ENCODE measurements around the gene LRRC4.

Gene LRRC4

DNA sequence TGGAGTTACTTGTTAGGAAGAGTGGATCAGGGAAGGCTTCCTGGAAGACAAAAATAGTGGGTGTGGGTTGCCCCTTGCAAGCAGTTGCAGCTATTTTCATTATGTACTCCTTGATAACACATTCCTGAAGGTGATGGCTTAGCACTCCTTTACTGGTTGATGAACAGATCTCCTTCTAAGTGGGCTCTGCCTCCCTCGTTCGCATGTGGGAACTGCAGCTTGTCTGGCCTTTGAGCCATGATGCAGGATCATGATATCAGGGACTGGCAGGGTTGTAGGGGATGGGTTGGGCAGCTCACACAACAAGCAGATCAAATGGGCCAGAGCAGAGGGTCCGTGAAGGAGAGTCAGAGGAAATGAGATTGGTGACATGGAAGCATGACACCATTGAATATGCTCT is 28.8 kb upstream of the LRRC4 start:
- no peak for DNase-seq

DNA sequence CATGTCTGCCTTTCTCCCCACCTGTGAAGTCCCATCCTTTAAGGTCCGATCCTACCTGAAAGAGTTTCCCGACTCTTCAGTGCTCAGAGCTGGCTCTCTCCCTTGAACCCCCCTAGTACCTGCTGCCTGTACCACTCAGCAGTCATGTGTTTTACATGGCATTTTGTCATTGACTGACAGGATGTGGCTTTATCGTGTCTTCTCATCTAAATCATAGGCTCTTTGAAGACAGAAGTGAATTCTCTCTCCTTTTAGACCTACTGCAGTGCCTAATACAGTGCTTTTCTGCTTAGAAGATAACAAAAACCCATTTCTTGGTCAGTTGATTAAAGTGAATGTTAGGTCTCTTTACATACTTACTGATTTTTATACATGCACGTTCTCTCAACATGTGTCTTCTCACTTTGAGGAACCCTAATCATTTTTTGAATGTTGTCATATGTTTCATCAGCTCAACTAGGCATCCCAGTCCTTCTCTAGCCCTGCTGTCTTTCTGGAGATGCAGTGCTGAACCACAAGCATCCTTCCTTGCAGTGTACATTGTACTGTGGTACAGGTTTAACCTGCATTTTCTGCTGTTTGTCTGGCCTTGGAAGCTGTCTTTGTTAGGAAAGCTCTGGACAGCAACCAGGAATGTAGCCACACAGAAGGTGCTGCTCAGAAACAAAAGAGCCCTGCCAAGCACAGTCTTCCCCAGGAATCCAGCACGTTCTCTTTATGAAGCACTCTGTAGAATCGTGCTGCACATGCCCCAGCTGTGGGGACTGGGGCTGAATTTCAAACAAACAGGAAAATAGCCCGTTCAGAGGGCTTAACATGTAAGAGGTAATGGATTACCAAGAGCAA is 28.1 kb upstream of the LRRC4 start:
- no peak for DNase-seq

DNA sequence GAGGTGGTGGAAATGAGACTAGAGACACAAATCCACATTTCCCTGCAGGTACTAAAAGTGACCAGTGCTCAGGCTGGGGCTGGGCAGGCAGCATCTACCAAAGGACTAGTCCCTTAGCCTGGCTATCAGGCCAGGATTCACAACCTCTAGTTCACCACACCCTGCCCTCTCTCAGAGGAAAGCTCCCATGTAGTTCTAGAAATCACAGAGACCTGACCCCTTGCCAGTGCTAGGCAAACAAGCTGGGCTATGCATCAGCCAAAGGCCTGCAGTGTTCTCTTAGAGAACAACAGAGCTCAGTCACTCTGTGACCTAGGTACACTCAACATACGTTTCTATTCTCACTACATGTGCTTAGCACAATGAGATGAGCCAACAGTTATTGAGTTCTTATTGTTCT is 26.7 kb upstream of the LRRC4 start:
- no peak for DNase-seq

DNA sequence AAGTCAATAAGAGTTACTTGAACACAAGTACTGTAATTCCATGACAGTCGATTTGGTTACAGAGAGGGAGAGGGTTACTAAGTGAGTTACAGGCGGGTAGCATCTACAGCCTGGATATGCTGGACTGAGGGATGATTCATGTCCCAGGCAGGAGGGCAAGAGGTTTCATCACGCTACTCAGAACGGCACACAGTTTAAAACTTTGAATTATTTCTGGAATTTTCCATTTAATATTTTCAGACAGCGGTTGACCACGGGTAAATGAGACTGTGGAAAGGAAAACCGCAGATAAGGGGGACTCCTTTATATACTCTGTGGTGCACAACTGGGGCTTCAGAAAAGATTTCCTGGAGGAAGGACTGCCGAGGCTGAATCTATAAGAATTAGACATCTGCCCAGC is 25.7 kb upstream of the LRRC4 start:
- no peak for DNase-seq

DNA sequence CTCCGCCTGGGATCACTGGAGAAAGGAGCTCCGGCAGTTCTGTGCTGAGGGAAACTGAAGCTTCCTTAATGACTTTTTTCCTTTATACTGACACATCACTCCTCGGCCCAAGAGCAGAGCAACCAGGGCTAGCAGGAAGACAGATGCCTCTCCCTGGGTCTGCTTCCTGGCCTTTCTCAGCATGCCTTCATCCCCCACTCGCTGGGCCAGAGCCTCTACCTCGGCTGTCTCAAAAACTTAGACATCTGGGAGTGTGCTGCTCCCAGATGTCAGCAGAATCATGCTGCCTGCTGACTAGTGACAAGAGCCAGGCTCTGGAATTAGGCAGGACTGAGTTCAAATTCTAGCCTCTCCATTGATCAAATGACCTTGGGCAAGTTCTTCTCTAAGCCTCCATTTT is 24.4 kb upstream of the LRRC4 start:
- no peak for DNase-seq

DNA sequence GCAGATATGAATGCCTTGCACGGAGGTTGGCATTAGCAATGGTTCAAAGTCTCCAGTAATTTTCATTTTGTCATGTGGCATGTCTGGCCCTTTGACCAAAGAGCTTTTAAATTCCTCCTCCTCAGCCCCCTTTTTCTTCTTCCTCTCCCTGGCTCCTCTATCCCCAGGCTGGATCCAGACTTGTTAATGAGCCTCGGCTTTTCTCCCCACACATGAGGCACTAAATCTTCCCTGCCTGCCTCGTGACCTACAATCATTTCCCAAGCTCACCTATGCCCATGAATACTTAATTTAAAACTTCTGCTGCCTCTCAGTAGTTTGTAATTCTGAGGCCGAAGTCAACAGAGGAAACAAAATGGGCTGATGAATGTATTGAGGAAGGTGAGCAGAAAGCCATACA is 23.3 kb upstream of the LRRC4 start:
- no peak for DNase-seq

DNA sequence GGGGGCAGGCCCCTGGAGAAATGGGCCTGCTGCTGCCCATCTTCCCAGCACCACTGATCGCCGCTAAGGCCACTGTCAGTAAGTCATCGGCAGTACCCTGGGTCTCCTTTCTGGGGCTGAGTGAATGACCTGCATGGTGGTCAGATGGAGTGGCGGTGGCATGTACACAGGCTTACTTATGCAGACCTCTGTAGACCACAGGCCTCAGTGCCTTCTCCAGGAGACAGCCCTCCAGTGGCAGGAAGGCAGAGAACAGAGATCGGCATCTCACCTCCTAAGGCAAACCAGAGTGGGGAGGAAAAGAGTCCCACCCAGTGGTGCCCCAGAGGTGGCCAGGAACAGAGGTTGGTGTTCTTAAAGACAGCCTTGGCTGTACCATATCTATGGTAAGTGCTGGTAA is 22.8 kb upstream of the LRRC4 start:
- DNase-seq: no peak

DNA sequence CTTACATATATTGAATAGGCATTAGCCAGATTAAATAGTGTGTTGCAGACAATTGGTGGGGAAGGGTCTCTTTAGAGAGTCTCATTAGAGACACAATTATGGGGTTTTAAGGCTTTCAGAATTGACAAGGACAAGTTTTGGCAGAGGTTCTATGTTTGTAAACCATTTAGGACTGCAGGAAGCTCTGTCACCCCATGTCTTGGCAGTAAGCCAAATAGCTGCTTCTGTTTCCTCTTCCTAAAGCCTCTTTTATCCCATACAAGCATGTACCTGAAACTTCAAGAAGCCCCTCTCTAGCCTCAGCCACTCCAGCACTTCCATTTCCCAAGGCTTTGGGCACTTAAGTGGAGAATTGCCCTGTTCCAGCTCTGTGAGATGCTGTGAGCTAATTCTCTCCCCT is 21.8 kb upstream of the LRRC4 start:
- DNase-seq: no peak

DNA sequence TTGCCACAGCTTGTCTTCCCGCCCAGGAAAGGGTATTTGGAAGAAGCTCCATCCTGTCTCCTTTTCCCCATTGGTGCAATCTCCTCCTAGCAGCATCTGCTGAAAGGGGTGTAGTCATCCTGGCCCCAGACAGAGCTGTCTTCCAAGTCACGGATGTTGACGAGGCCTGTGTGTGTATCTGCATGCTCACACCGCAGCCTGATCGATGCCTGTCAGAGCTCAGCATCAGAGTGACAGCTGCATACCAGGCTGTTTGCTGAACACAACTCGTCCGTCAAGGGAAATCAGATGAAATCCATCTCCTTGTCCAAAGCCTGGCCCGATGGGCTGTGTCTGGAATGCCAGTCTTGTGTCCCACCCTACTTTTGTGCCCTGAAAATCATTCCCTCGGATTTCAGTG is 21.2 kb upstream of the LRRC4 start:
- no peak for DNase-seq

DNA sequence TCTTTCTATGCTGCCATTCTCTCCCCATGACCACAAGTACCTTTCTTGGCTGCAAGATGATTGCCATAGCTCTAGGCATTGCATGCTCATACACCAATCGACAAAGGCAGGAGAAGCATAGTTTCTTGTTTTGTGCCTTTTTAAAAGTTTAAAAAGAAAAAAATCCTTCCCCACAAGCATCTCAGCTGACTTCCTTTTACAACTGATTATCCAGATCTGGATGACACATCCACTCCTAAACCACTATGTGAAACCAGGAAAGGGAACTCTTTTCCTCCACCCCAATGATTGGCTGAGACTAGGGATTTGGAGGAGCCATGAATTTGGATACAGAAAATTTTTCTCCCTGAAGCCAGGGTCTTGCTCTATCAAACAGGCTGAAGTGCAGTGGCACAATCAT is 14.5 kb upstream of the LRRC4 start:
- no peak for DNase-seq

DNA sequence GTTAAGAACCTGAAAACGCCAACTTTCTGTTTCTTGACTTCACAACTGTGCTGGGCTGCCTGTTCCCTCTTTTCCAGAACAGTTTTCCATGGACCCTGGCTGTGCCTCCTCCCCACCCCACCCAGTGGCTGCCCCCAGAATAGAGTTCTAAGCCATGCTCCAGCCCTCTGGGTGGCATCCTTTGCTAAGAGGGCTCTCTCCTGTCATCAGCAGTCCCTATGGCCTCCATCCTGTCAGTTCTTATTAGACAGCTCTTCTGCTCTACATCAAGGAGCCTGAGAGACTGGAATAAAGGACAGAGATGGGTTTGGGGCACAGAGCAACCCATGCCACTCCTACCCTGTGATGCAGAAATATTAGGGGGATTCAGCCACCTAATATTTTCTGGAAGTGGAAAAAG is 13.9 kb upstream of the LRRC4 start:
- no peak for DNase-seq

DNA sequence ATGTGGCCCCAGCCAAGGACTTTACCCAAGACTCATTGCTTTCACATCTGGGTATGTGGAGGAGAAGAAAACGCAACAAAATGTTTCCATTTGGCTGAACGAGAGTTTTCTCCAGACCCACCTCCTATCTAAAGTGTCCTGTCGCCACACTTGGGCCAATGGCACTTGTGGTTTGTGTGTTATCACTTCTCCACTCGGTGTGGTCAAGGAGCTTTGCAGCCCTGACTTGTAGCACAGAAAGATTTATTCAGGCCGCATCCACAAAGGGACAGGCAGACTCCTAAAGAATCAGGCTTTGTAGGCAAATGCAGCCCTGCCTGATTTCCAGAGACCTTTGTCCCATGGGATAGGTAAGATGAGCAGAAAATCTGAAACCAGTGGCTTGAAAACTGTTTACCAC is 12.8 kb upstream of the LRRC4 start:
- DNase-seq: no peak

DNA sequence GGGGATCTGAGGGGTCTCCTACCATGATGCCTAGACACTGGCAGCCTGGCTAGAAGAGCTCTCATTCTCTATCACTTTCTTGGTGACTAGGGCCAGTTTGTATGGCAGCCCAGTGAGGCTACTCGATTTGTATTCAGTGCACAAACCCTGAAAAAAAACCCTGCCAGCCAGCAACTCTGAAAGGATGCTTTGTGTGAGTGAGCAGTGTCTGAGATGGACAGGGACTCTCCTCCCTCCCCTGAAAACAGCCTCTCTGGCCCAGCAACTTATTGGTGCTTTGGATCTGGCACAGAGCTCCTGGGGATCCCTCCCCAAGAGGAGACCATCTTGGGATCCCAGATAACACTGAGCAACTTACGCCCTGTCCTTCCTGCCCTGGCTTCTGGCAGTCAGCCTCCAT is 10.8 kb upstream of the LRRC4 start:
- DNase-seq: no peak

DNA sequence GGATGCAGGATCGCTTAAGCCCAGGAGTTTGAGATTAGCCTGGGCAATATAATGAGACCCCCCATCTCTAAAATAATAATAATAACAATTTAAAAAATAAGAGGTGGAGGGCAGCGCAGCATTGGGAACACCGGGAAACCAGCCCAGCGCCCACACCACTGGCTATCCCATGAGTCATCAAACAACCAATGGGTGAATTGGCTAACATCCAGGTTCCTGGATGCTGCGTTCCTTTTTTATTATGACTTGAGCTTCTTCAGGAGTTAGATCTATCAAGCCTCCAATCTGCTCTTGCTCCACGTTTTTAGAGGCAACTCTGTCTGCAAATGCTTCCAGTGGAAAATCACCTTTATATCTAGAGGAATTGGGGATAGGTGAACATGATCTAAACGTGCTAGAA is 10.0 kb upstream of the LRRC4 start:
- DNase-seq: no peak

DNA sequence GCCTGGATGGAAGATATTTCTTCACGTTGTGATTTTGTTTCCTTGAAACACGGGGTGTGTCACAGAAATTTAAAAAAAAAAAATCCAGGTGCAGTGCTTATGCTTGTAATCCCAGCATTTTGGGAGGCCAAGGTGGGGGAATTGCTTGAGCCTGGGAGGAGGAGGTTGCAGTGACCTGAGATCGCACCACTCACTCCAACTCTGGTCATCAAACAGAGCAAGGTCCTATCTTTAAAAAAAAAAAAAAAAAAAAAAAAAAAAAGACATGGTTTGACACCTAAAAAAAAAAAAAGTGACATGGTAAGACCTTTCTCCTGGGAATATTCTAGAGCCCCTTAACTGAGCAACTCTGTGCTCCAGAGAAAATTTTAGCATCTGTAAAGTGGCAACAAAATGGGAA is 9.0 kb upstream of the LRRC4 start:
- no peak for DNase-seq

DNA sequence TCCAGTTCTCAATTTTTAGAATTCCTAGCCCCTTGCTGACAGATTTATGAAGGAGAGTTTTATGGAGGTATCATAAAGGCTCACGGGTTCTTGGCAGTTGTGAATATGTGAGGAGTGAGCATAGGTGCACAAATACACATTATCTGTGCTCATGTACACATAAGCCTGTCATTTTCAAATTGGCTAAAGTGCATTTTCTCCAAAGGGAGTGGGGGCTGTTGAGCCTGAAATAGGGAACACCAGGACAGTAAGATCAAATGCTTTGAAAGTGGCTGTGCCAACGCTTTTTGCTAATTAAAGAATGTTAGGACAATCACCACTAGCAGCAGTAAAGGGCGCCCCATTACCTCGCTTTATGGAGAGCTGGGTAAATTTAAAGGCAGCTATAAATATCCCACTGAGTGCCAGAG is 8.3 kb upstream of the LRRC4 start:
- no peak for DNase-seq

DNA sequence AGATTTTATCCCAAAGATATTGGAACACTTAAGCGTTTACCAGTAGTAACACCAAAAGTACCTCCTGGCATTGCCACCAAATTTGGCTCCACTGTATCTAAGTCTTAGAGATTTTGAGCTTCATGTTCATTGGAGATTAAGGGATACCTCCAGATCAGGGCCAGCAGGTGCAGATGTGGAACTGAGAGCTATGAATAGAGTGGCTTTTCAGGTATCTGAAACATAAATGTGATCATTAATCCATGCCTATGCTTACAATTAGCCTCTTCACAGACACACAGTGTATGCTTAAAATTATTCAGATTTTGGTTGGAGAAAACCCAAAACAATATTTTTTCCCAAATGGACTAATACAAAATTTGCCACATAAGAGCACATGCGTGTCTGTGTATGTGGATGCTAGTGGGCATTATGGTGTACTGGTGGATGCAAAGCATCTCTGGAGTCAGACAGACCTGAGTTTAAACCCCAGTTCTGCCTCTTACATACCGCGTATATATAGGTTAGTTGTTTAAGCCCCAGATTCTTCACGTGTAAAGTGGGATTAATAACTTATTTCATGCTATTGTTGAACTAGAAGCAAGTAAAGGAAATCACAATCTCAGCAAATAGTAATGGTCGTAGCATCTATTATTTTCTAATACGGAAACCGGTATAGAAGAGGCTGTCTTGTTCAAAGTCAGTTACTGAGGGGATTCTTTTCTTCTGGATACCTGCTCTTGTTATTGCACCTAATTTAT is 6.8 kb upstream of the LRRC4 start:
- no peak for DNase-seq

DNA sequence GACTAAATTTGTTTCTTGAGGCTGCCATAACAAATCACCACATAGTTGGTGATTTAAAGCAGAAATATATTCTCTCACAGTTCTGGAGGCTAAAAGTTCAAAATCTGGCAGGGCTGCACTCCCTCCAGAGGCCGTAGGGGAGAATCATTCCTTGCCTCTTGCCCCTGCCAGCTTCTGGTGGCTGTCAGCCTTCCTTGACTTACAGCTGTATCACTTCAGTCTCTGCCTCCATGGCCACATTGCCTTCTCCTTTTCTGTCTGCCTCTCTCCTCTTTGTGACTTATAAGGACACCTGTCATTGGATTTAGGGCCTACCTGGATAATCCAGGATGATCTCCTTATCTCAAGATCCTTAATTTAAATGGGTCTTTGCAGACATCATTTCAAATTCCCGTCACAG is 5.8 kb upstream of the LRRC4 start:
- no peak for DNase-seq

DNA sequence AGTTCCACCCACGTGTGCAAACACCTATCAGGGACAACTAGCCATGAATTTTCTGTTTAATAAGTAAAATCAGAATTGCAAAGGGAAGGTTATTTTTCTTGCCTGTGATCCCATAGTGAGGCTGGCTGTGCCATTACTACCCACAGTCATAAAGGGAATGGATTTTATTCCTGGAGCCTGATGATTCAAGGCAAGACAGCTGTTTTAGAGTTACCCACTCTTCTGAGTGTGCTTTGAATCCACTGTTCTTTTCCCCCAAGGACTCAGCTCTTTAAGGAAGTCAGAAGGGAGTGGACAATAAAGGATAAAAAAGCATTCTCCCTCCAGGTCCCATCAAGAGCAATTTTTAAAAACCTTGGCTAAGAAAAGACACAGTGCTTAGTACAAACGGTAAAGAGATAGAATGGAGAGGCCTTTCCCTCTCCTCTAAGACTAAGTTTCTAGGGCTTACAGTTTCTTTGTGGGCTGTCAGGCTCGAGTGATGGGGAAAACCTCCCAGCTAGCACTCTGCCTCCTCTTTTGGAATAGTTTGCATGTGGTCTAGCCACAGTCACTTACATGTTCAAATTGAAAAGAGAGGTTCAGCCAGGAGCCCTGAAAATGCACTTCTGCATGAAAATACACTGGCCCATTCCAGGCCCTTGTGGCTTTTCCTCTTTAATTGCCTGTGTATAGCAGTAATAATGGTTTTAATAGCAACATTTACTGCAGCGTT is 5.1 kb upstream of the LRRC4 start:
- no peak for DNase-seq

DNA sequence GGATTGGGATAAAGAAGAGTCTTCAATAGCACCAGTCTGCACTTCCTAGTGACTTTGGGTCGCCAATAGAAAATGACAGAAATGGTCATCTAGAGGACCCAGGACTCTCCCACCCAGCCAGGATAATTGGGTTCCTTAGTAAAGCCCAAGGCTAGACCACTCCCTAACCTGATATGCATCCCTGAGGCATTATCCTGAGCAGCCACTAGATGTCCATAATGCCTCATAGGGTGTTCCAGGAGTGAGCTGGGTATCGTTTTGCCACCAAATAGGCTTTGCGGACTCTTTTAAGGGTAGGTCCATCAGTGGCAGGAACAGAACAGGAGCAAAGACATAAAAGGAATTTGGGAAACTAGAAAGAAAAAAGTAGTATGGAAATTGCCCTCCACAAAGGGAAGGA is 4.5 kb upstream of the LRRC4 start:
- no peak for DNase-seq

DNA sequence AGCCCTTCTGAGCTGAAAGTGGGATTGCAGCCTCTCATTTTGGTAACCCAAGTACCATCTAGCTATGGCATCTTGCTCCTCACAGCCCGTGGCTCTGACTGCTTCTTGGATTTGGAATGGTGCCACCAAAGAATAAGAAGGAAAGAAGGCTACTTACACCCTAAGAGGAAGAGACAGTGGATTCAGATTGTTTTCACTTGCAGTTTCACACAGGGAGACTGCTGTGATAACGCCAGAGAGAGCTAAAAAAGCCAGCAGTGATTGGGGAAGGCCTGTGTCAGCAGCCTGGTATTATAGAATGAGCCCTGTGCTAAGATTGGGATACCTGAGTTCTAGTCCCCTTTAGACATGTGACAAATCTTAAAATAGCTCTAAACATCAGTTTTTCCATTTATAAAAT is 3.6 kb upstream of the LRRC4 start:
- no peak for DNase-seq

DNA sequence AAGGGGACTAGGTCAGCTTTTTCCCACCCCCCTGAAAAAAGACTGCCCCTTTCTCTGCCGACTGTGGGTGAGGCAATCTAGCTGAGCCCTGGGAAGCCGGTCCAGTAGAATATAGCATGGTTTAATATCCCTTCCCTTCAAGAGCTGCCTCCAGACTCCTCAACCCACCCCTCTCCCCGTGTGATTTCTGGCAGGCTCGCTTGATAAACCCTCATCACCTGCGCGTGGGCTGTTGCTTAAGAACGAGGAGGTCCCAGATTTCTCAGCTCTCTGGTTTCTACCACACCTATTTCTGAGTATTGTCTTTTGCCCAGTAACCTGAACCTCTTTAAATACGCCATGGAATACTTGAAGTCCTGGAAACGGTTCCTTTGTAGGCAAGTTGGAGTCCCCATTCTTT is 2.0 kb upstream of the LRRC4 start:
- no peak for DNase-seq

DNA sequence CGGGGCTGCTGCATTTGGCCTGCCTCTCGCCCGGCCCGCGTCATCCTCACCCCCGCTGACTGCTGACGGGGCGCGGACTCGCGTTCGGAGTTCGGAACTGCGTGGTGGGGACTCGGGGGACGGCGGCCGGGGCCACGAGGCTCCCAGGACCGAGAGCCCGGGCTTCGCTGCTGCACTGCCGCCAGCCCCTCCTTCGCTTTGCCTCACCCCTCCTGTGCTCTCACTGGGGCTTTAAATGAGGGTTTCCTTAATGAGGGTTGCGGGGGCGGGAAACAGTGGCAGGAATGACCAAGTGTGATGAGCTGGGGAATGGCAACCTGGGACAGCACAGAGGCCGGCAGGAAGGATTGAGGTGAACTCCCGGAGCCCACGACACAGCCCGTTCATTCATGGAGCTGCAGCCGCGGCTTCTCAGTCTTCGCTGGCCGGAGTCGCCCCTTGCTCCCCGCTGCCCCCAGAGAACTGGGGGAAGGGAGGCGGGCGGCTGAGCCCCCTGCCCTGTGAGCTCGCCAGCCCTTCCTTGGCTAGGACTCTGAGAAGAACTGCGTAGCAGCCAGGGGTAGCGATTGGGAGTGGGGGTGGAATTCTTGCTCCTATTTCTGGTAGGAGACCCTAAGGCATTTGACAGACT is 1.5 kb upstream of the LRRC4 start:
- peak; percentile 63 for DNase-seq

Data from right kidney (tissue), 1 donor.